Type B pancreatic cell (in vitro differentiated cells): ENCODE data around the gene NAV2. TPM values are rescaled to one million over a fixed set of nuclear protein-coding genes. Genes with fewer than 3 reads are reported as not detected.

ENCODE experiments used
- DNase-seq: peaks from one replicate; pipeline ENCODE4 v3.0.0; 2021; ENCODE audit warnings: mixed read lengths; ENCODE audit not compliant: unreplicated experiment; ENCODE audit errors: extremely low spot score
- H3K27ac Mint-ChIP-seq: 2 replicates; pipeline ENCODE4 v1.8.0; 2021; ENCODE audit warnings: mild to moderate bottlenecking, mixed read lengths
- H3K27me3 Mint-ChIP-seq: 2 replicates; pipeline ENCODE4 v1.8.0; 2021; ENCODE audit warnings: mixed read lengths
- H3K36me3 Mint-ChIP-seq: 2 replicates; pipeline ENCODE4 v1.8.0; 2021; ENCODE audit warnings: mixed read lengths
- H3K4me1 Mint-ChIP-seq: one replicate; pipeline ENCODE4 v1.8.0; 2021; ENCODE audit warnings: mixed read lengths; ENCODE audit not compliant: unreplicated experiment
- H3K4me3 Mint-ChIP-seq: 2 replicates; pipeline ENCODE4 v1.8.0; 2021; ENCODE audit warnings: mild to moderate bottlenecking, mixed read lengths
- H3K9me3 Mint-ChIP-seq: 2 replicates; pipeline ENCODE4 v1.8.0; 2021; ENCODE audit warnings: mixed read lengths
- total RNA-seq: library from RNA; stranded (reverse); gene quantifications from 2 replicates; pipeline ENCODE4 v1.2.1, GENCODE V29; 2021; ENCODE audit warnings: low replicate concordance
- TF ChIP-seq, protein P1 (sequence below): fragments of 200-600 bp; sonication (generic); conservative IDR thresholded peaks from 2 replicates; pipeline ENCODE4 v1.5.0; 2021; ENCODE audit warnings: antibody characterized with exemption, mild to moderate bottlenecking

NAV2 gene
- total RNA-seq, 1 donor from 2014 or later = 54.2 TPM

DNA sequence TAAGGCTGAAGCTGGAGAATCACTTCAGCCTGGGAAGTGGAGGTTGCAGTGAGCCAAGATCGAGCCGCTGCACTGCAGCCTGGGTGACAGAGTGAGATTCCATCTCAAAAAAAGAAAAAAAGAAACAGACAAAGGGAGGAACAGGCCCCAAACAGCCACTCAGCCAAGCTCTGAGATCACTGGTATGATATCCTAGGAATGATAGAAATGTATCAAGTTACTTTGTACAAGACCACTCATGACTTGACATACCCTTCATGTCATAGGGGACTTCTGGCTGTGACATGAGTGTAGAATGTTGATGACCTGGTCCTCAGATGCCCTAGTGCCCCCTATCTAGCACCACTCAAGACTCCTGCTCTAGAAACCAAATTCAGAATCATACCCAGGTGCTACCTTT lies 216.5 kb downstream of the NAV2 start:
- DNase-seq = no peak

DNA sequence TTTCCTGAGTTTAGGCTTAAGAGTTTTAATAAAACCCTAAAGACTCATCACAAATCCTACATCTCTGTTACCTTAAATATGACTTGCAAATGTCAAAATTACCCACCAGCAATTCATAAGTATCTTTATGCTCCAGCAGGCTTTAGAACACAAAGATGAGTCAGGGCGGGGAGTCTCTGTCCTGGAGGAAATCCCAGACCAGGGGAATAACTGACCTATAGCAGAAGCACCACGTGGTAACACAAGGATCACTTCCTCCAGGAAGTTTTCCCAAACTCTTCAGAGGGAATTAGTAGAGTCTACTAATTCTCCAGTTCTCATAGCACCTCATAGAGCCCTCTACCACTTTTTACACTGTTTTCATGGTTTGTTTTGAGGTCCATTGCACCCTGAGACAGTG lies 217.0 kb downstream of the NAV2 start:
- no peaks in the 10 kb centered on the region for H3K9me3 Mint-ChIP-seq
- no peak overlapping the region for H3K27ac Mint-ChIP-seq
- peaks cover 16% of the 10 kb centered on the region for H3K4me1 Mint-ChIP-seq
- H3K4me3 Mint-ChIP-seq = no peak overlapping the region
- no peaks in the 10 kb centered on the region for H3K27me3 Mint-ChIP-seq
- TF ChIP-seq, protein P1, sequence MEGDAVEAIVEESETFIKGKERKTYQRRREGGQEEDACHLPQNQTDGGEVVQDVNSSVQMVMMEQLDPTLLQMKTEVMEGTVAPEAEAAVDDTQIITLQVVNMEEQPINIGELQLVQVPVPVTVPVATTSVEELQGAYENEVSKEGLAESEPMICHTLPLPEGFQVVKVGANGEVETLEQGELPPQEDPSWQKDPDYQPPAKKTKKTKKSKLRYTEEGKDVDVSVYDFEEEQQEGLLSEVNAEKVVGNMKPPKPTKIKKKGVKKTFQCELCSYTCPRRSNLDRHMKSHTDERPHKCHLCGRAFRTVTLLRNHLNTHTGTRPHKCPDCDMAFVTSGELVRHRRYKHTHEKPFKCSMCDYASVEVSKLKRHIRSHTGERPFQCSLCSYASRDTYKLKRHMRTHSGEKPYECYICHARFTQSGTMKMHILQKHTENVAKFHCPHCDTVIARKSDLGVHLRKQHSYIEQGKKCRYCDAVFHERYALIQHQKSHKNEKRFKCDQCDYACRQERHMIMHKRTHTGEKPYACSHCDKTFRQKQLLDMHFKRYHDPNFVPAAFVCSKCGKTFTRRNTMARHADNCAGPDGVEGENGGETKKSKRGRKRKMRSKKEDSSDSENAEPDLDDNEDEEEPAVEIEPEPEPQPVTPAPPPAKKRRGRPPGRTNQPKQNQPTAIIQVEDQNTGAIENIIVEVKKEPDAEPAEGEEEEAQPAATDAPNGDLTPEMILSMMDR = no peak
- no peak for DNase-seq
- H3K36me3 Mint-ChIP-seq = peaks cover 6% of the 10 kb centered on the region

More for the DNA sequence above, 216.5 kb downstream of the NAV2 start:
- no peaks in the 10 kb centered on the region for H3K9me3 Mint-ChIP-seq
- no peaks in the 10 kb centered on the region for H3K27me3 Mint-ChIP-seq
- H3K27ac Mint-ChIP-seq = no peak overlapping the region
- H3K4me3 Mint-ChIP-seq = no peak overlapping the region
- peaks cover 1% of the 10 kb centered on the region for H3K36me3 Mint-ChIP-seq
- H3K4me1 Mint-ChIP-seq = peaks cover 20% of the 10 kb centered on the region
- TF ChIP-seq, protein P1 = no peak

DNA sequence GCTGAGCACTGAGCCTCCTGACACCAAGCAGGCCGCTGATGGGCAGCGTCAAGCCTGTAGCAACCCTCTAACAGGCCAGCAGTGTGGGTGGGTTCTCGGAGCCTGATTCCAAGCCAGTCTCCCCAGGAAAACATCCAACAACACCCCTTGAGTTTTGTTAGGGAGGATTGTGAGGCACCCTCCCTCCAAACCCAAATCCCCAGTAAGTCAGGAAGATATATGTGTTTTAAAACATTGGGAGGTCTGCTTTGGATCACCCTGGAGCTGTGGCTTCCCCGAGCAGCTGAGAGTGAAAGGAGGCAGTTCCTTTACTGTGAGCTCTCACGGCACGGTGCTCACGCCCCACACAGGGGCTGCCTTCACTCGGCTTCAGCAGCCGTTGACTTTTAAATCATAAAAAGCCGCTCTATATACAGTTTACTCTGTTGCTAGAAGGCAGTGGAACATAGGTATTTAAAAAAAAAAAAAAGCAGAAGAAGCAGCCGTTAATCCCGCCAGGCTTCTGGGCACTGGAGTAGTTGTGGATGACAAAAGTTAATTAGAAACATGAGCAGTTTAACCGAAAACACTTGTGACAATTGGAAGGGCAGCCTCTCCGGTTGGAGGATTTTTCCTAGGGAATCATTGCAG lies 218.6 kb downstream of the NAV2 start:
- peaks cover 15% of the 10 kb centered on the region for H3K36me3 Mint-ChIP-seq
- peaks cover 23% of the 10 kb centered on the region for H3K4me1 Mint-ChIP-seq
- no peaks in the 10 kb centered on the region for H3K9me3 Mint-ChIP-seq
- no peaks in the 10 kb centered on the region for H3K27me3 Mint-ChIP-seq
- peak overlapping the region; percentile 61 for H3K4me3 Mint-ChIP-seq
- TF ChIP-seq, protein P1 = no peak
- no peak for DNase-seq
- peak overlapping the region; percentile 54 for H3K27ac Mint-ChIP-seq

DNA sequence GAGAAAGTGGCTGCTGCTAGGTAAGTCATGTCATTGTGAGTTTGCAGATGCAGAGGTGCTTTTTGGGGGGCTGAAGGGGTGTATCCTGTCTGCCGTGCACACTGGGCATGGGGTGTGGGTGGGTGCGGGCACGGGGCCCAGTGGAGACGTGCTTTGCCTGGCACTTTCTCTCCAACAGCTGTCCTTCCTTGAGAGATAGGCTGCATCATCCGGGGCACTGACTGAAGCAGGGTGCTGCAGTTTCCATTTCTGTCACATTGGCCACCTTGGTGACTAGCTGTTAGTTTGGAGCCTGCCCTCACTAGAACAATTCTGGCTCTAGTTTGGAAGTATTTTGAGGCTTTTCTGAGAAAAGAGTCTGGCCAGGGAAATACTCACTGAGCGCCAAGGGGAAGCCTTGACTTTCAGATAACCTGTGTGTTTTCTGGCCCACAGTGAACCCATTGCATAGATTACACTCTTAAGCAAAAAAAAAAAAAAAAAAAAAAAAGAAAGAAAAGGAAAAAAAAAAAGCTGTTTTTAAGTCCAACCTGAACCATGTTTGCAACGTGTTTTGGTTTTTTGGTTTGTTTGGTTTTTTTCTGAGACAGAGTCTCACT lies 219.2 kb downstream of the NAV2 start:
- Mint-ChIP-seq H3K27me3 (no peaks in the 10 kb centered on the region), H3K9me3 (no peaks in the 10 kb centered on the region), H3K27ac (no peak overlapping the region), H3K4me3 (peak overlapping the region; percentile 61), H3K4me1 (peaks cover 23% of the 10 kb centered on the region), H3K36me3 (peaks cover 15% of the 10 kb centered on the region)
- no peak for DNase-seq
- TF ChIP-seq, protein P1 = no peak

DNA sequence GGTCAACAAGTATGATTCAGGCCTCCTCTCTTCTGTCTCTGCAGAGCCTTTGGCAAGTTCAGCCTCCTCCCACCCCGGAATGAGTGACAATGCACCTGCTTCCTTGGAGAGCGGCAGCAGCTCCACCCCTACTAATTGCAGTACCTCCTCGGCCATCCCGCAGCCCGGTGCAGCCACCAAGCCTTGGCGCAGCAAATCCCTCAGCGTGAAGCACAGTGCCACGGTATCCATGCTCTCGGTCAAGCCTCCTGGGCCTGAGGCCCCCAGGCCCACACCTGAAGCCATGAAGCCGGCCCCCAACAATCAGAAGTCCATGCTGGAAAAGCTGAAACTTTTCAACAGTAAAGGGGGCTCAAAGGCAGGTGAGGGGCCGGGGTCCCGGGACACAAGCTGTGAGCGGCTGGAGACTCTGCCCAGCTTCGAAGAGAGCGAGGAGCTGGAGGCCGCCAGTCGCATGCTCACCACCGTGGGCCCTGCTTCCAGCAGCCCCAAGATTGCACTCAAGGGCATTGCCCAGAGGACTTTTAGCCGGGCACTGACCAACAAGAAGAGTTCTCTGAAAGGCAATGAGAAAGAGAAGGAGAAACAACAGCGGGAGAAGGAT lies 220.6 kb downstream of the NAV2 start:
- Mint-ChIP-seq H3K4me3 (no peak overlapping the region), H3K9me3 (no peaks in the 10 kb centered on the region), H3K36me3 (peaks cover 15% of the 10 kb centered on the region), H3K27ac (no peak overlapping the region), H3K27me3 (no peaks in the 10 kb centered on the region), H3K4me1 (peaks cover 27% of the 10 kb centered on the region)
- no peak for DNase-seq
- TF ChIP-seq, protein P1 = no peak
